K562 (cell line): ENCODE data around the gene HSPE1. TPM values are rescaled to one million over a fixed set of nuclear protein-coding genes. Genes with fewer than 3 reads are reported as not detected.
A peak's percentile ranks its signal among the peaks of the same experiment; 100 is the strongest.

Experiments used
- ARNT ChIP-seq, 2 experiments: fragments of 450-650 bp; IDR thresholded peaks; 2 replicates each; pipeline ENCODE4 v1.6.1; 2016; ENCODE audit warnings: mild to moderate bottlenecking in 1 of 2
- BRCA1 ChIP-seq, 2 experiments: fragments of 450-650 bp in 1 of 2; sonication (generic) in 1 of 2; formaldehyde crosslinking in 1 of 2; IDR thresholded peaks; 2 replicates each; pipeline versions ENCODE4 v1.5.0 to v1.6.1; 2017 to 2020; ENCODE audit warnings: mild to moderate bottlenecking in 1 of 2, missing genetic modification reagents in 1 of 2
- ETV6 ChIP-seq, 3 experiments: fragments of 150-350 bp in 1 of 3; sonication (generic) in 1 of 3; formaldehyde crosslinking in 1 of 3; IDR thresholded peaks; 2 replicates each; pipeline versions ENCODE4 v1.6.1 to v1.8.0; 2014 to 2022; ENCODE audit warnings: borderline replicate concordance in 2 of 3, low read depth in 2 of 3, antibody characterized with exemption in 1 of 3, low read length in 1 of 3, mild to moderate bottlenecking in 1 of 3, missing genetic modification reagents in 1 of 3
- FOXJ2 ChIP-seq: fragments of 200-800 bp; sonication (Bioruptor generic); IDR thresholded peaks from 2 replicates; pipeline ENCODE4 v1.6.1; 2016; ENCODE audit warnings: missing genetic modification characterization, missing compliant biosample characterization
- HDAC1 ChIP-seq, 2 experiments: fragments of 450-650 bp; IDR thresholded peaks; 2 replicates each; pipeline ENCODE4 v1.6.1; 2016 to 2017; ENCODE audit warnings: inconsistent platforms in 1 of 2, mild to moderate bottlenecking in 1 of 2, moderate library complexity in 1 of 2
- HLTF ChIP-seq: fragments of 450-650 bp; IDR thresholded peaks from 2 replicates; pipeline ENCODE4 v1.6.1; 2016
- HNRNPUL1 ChIP-seq: fragments of 200-400 bp; formaldehyde crosslinking; IDR thresholded peaks from 2 replicates; pipeline ENCODE4 v1.6.1; 2017; ENCODE audit warnings: low read length
- ILF3 ChIP-seq: fragments of 450-650 bp; IDR thresholded peaks from 2 replicates; pipeline ENCODE4 v1.6.1; 2018; ENCODE audit warnings: antibody characterized with exemption, mild to moderate bottlenecking, moderate library complexity, borderline replicate concordance
- KHSRP ChIP-seq: fragments of 450-650 bp; IDR thresholded peaks from 2 replicates; pipeline ENCODE4 v1.6.1; 2017
- L3MBTL2 ChIP-seq: fragments of 450-650 bp; IDR thresholded peaks from 2 replicates; pipeline ENCODE4 v1.6.1; 2016; ENCODE audit warnings: mild to moderate bottlenecking, moderate library complexity
- LCOR ChIP-seq: sonication (generic); formaldehyde crosslinking; IDR thresholded peaks from 2 replicates; pipeline ENCODE4 v1.8.0; 2022; ENCODE audit warnings: mild to moderate bottlenecking, missing genetic modification reagents
- MEF2A ChIP-seq: IDR thresholded peaks from 2 replicates; pipeline ENCODE4 v1.6.1; 2011; ENCODE audit warnings: low read depth, mild to moderate bottlenecking, low read length, moderate library complexity; ENCODE audit not compliant: control insufficient read depth
- MEIS2 ChIP-seq: fragments of 450-650 bp; IDR thresholded peaks from 2 replicates; pipeline ENCODE4 v1.6.1; 2014; ENCODE audit warnings: mild to moderate bottlenecking; ENCODE audit not compliant: partially characterized antibody
- NBN ChIP-seq: fragments of 450-650 bp; IDR thresholded peaks from 2 replicates; pipeline ENCODE4 v1.6.1; 2016; ENCODE audit warnings: low read depth, mild to moderate bottlenecking
- NFE2 ChIP-seq: IDR thresholded peaks from 2 replicates; pipeline ENCODE4 v1.6.1; 2014; ENCODE audit warnings: antibody characterized with exemption, low read depth
- NFIC ChIP-seq: fragments of 450-650 bp; IDR thresholded peaks from 2 replicates; pipeline ENCODE4 v1.6.1; 2017; ENCODE audit warnings: mild to moderate bottlenecking, inconsistent platforms
- PTBP1 ChIP-seq: fragments of 200-400 bp; formaldehyde crosslinking; IDR thresholded peaks from 2 replicates; pipeline ENCODE4 v1.6.1; 2017; ENCODE audit warnings: low read depth, low read length
- SMARCB1 ChIP-seq: IDR thresholded peaks from 2 replicates; pipeline ENCODE4 v1.6.1; 2011; ENCODE audit warnings: improper control_type of control experiment, low read depth; ENCODE audit not compliant: insufficient read length
- TBL1XR1 ChIP-seq, 2 experiments: IDR thresholded peaks; 2 replicates each; pipeline ENCODE4 v1.6.1; 2012; ENCODE audit warnings: improper control_type of control experiment in 2 of 2, low read length in 2 of 2, mild to moderate bottlenecking in 1 of 2
- TBP ChIP-seq: optimal IDR thresholded peaks from 2 replicates; pipeline ENCODE3; 2011; ENCODE audit warnings: low read depth, low read length, improper control_type of control experiment
- TEAD4 ChIP-seq, 2 experiments: sonication (generic) in 1 of 2; formaldehyde crosslinking in 1 of 2; IDR thresholded peaks; 2 replicates each; pipeline versions ENCODE4 v1.6.1 to v1.8.0; 2012 to 2022; ENCODE audit warnings: borderline replicate concordance in 1 of 2, inconsistent platforms in 1 of 2, low read length in 1 of 2, mild to moderate bottlenecking in 1 of 2, missing genetic modification reagents in 1 of 2
- TFAM ChIP-seq: fragments of 250-450 bp; sonication (Bioruptor Pico); conservative IDR thresholded peaks from 2 replicates; pipeline ENCODE4 v1.5.0; 2021; ENCODE audit warnings: mild to moderate bottlenecking, moderate library complexity
- ZFP36 ChIP-seq: fragments of 150-350 bp; IDR thresholded peaks from 2 replicates; pipeline ENCODE4 v1.6.1; 2018; ENCODE audit warnings: low read length, low read depth; ENCODE audit not compliant: partially characterized antibody
- ZKSCAN3 ChIP-seq: fragments of 250-450 bp; sonication (Bioruptor Pico); IDR thresholded peaks from 2 replicates; pipeline ENCODE4 v1.4.0; 2020
- ZNF24 ChIP-seq: fragments of 450-650 bp; IDR thresholded peaks from 2 replicates; pipeline ENCODE4 v1.6.1; 2016
- ZNF586 ChIP-seq: fragments of 450-650 bp; formaldehyde crosslinking; conservative IDR thresholded peaks from 2 replicates; pipeline ENCODE4 v1.4.0; 2020; ENCODE audit warnings: mild to moderate bottlenecking, moderate library complexity
- ZNF668 ChIP-seq: fragments of 250-450 bp; sonication (Bioruptor Pico); IDR thresholded peaks from 2 replicates; pipeline ENCODE4 v1.8.0; 2022; ENCODE audit warnings: mild to moderate bottlenecking, inconsistent platforms
- polyA plus RNA-seq, 8 experiments: library from polyadenylated mRNA; depleted of rRNA in 4 of 8; stranded (reverse) in 5 of 8; unstranded in 3 of 8; fragments of >200 nt; fragmentation: Nextera tagmentation in 2 of 8; fragmentation: Illumina TruSeq in 1 of 8; extraction: Ambion mirVana in 2 of 8; extraction: Trizol in 1 of 8; gene quantifications; 2 replicates each; pipeline versions ENCODE4 v1.2.1 to v1.2.3, GENCODE V29; 2011 to 2014; ENCODE audit warnings: inconsistent platforms in 1 of 8, missing spikeins in 1 of 8
- total RNA-seq, 7 experiments: library from RNA; depleted of rRNA in 6 of 7; stranded (reverse); fragments of >200 nt in 6 of 7; fragmentation: Illumina TruSeq in 2 of 7; extraction: Trizol in 2 of 7; gene quantifications; 2 replicates each; pipeline versions ENCODE4 v1.2.1 to v1.2.3, GENCODE V29; 2011 to 2021; ENCODE audit warnings: low replicate concordance in 1 of 7
- TF ChIP-seq, protein P1 (sequence below): fragments of 200-400 bp; formaldehyde crosslinking; IDR thresholded peaks from 2 replicates; pipeline ENCODE4 v1.6.1; 2017; ENCODE audit warnings: mild to moderate bottlenecking, low read depth, low read length, moderate library complexity
- TF ChIP-seq, protein P2 (sequence below): fragments of 250-450 bp; sonication (Bioruptor Pico); IDR thresholded peaks from 2 replicates; pipeline ENCODE4 v1.6.1; 2021; ENCODE audit warnings: mild to moderate bottlenecking

The HSPE1 gene
- total and polyA plus RNA-seq, 9 of the 15 experiments (the other 6 are each of a cell fraction or from before 2014, with no cell fraction given), result 223 to 1,007 (median 612) TPM

DNA sequence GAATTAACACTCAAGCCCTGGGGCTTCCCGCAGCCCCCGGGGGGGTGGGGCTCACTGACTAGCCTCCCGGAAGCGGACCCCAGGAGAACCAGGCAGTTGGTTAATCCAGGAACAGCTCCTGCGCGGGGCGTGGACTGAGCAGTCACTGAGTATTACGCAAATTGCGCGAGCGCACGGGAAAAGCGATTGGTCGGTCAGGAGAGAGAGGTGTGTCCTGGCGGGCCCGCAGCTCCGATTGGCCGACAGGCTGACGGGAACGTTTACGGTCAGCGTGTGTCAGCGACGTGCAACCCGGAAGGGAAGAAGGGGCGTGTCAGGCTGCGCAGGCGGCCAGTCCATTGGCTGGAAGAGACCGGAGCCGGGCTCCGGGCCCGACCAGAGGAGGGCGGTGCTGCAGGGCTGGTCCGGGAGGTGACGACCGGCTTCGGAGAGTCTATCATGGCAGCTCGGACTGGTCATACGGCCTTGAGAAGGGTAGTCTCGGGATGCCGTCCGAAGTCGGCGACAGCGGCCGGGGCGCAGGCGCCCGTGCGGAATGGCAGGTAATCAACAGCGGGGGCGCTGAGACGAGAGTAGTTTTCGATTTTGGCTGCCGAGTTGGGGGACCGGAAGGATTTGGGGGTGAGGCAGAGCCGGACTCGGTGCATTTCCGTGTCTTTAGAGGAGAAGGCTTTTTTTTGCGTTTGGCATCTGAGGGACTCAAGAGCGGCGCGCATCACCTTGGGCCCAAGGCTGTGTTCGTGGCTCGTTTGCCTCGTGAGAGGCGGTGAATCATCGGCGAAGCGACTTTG is 46.9 kb upstream of the HSPE1 start, which contains the start of gene COQ10B (continued):
- no peak for TF ChIP-seq PTBP1
- peak; percentile 22; the same call in 1 of the 2 replicates for TF ChIP-seq NFIC
- TF ChIP-seq HNRNPUL1, result no peak
- TF ChIP-seq ETV6 (IDR thresholded peaks at IDR 0.05; ENCODE audit: borderline replicate concordance in 1 of 2, low read depth in 2 of 2, low read length in 1 of 2), result no peak
- no peak for TF ChIP-seq ETV6 (CRISPR knock-in tag; IDR thresholded peaks at IDR 0.05; ENCODE audit: borderline replicate concordance)
- no peak for TF ChIP-seq BRCA1 (IDR thresholded peaks at IDR 0.05)
- no peak for TF ChIP-seq BRCA1 (CRISPR knock-in tag; IDR thresholded peaks at IDR 0.05)
- TF ChIP-seq MEIS2, result peak; percentile 89
- TF ChIP-seq NFE2, result no peak
- TF ChIP-seq, protein P1, sequence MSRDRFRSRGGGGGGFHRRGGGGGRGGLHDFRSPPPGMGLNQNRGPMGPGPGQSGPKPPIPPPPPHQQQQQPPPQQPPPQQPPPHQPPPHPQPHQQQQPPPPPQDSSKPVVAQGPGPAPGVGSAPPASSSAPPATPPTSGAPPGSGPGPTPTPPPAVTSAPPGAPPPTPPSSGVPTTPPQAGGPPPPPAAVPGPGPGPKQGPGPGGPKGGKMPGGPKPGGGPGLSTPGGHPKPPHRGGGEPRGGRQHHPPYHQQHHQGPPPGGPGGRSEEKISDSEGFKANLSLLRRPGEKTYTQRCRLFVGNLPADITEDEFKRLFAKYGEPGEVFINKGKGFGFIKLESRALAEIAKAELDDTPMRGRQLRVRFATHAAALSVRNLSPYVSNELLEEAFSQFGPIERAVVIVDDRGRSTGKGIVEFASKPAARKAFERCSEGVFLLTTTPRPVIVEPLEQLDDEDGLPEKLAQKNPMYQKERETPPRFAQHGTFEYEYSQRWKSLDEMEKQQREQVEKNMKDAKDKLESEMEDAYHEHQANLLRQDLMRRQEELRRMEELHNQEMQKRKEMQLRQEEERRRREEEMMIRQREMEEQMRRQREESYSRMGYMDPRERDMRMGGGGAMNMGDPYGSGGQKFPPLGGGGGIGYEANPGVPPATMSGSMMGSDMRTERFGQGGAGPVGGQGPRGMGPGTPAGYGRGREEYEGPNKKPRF, result no peak
- TF ChIP-seq ZFP36, result no peak
- no peak for TF ChIP-seq ZKSCAN3 (CRISPR knock-in tag)
- TF ChIP-seq ILF3, result no peak
- TF ChIP-seq TFAM (CRISPR knock-in tag), result no peak
- TF ChIP-seq ZNF586 (CRISPR knock-in tag), result no peak
- TF ChIP-seq, protein P2, sequence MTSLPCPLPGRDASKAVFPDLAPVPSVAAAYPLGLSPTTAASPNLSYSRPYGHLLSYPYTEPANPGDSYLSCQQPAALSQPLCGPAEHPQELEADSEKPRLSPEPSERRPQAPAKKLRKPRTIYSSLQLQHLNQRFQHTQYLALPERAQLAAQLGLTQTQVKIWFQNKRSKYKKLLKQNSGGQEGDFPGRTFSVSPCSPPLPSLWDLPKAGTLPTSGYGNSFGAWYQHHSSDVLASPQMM, result no peak
- peak; percentile 37; the same call in 1 of the 2 replicates for TF ChIP-seq L3MBTL2
- TF ChIP-seq ARNT (IDR thresholded peaks at IDR 0.05), result peak in 1 of 2 experiments; percentile 42; a peak in 1 of 4 replicates
- TF ChIP-seq ZNF668 (CRISPR knock-in tag), result no peak
- no peak for TF ChIP-seq SMARCB1
- TF ChIP-seq LCOR (CRISPR knock-in tag), result peak; percentile 58; the same call in 1 of the 2 replicates
- TF ChIP-seq HDAC1 (IDR thresholded peaks at IDR 0.05), result peak in 1 of 2 experiments; percentile 77; a peak in 2 of 4 replicates
- TF ChIP-seq FOXJ2, result no peak
- peak; percentile 31 to 46; a peak in 2 of 4 replicates for TF ChIP-seq TBL1XR1 (IDR thresholded peaks at IDR 0.05; ENCODE audit: low read length in 2 of 2)
- TF ChIP-seq TEAD4 (IDR thresholded peaks at IDR 0.05; ENCODE audit: low read length), result 0 out of 2 replicates have a peak, but pooled peaks have one; percentile 8
- no peak for TF ChIP-seq TEAD4 (CRISPR knock-in tag; IDR thresholded peaks at IDR 0.05; ENCODE audit: borderline replicate concordance)
- peak; percentile 91 for TF ChIP-seq ZNF24
- no peak for TF ChIP-seq MEF2A
- TF ChIP-seq TBP, result peak; percentile 62
- TF ChIP-seq NBN, result 0 out of 2 replicates have a peak, but pooled peaks have one; percentile 44
- no peak for TF ChIP-seq KHSRP
- no peak for TF ChIP-seq HLTF
